ENCODE data around the gene SLC16A10.

GRCh38 chr6:111098597-111098996 lies 11.3 kb downstream of the SLC16A10 start:
- TF ChIP-seq POLR2AphosphoS5 (IDR thresholded peaks at IDR 0.05) (no peak), EP300 (IDR thresholded peaks at IDR 0.05) (no peak), CTCF (IDR thresholded peaks at IDR 0.05) (no peak), POLR2A (IDR thresholded peaks at IDR 0.05; ENCODE audit: low read depth) (no peak)
